PC-9 (cell line): ENCODE results near the gene OSBPL3. TPM values are rescaled to one million over a fixed set of nuclear protein-coding genes. Genes with fewer than 3 reads are reported as not detected.

Source experiments
- BruUV-seq: library from RNA; stranded (reverse); fragments of 400-500 nt; replicated peaks from 2 replicates; lab custom pipeline; 2021; lab: Mats Ljungman, UMichigan
- CTCF ChIA-PET: fragments of 300-600 bp; sonication (Branson Sonifier 250); formaldehyde crosslinking; loops from one replicate; lab custom pipeline; 2022; ENCODE audit warnings: antibody characterized with exemption; lab: Charles Lee
- POLR2A ChIA-PET: fragments of 300-600 bp; sonication (Branson Sonifier 250); formaldehyde crosslinking; loops from one replicate; lab custom pipeline; 2022; ENCODE audit warnings: antibody characterized with exemption; ENCODE audit not compliant: unreplicated experiment; lab: Charles Lee
- DNase-seq, 2 experiments: peaks; one replicate each; pipeline versions ENCODE4 v3.0.0 to v3.0.0-alpha.2; 2015 to 2022; ENCODE audit warnings: mixed read lengths in 1 of 2
- H2AFZ ChIP-seq: fragments of 200-600 bp; sonication (generic); 2 replicates; pipeline ENCODE4 v1.8.1; 2017; ENCODE audit warnings: antibody characterized with exemption
- H3F3A ChIP-seq: fragments of 200-600 bp; sonication (generic); 2 replicates; pipeline ENCODE4 v1.8.1; 2017; ENCODE audit warnings: antibody characterized with exemption, mild to moderate bottlenecking, low read depth; ENCODE audit not compliant: insufficient read depth
- H3K27ac ChIP-seq: fragments of 200-600 bp; sonication (generic); 2 replicates; pipeline ENCODE4 v1.6.1; 2016; ENCODE audit warnings: mixed run types
- H3K27me3 ChIP-seq: fragments of 200-600 bp; sonication (generic); 2 replicates; pipeline ENCODE4 v1.6.1; 2016; ENCODE audit warnings: low read depth, mixed run types; ENCODE audit not compliant: insufficient read depth
- H3K36me3 ChIP-seq: fragments of 200-600 bp; sonication (generic); 2 replicates; pipeline ENCODE4 v1.6.1; 2016; ENCODE audit warnings: low read depth, mixed run types
- H3K4me1 ChIP-seq: fragments of 200-600 bp; sonication (generic); replicated peaks from 2 replicates; pipeline ENCODE4 v1.6.1; 2016; ENCODE audit warnings: mixed run types; ENCODE audit not compliant: insufficient read depth
- H3K4me2 ChIP-seq: fragments of 200-600 bp; sonication (generic); 2 replicates; pipeline ENCODE4 v1.6.1; 2017; ENCODE audit warnings: mixed run types
- H3K4me3 ChIP-seq: fragments of 200-600 bp; sonication (generic); 2 replicates; pipeline ENCODE4 v1.6.1; 2016; ENCODE audit warnings: mixed run types
- H3K79me2 ChIP-seq: fragments of 200-600 bp; sonication (generic); 2 replicates; pipeline ENCODE4 v1.6.1; 2017; ENCODE audit warnings: low read depth, mixed run types
- H3K9me2 ChIP-seq: fragments of 200-600 bp; sonication (generic); 2 replicates; pipeline ENCODE4 v1.8.1; 2017; ENCODE audit warnings: mild to moderate bottlenecking; ENCODE audit not compliant: insufficient read depth
- H3K9me3 ChIP-seq: fragments of 200-600 bp; sonication (generic); 2 replicates; pipeline ENCODE4 v1.8.1; 2016; ENCODE audit warnings: low read depth; ENCODE audit not compliant: insufficient read depth
- H4K20me1 ChIP-seq: fragments of 200-600 bp; sonication (generic); 2 replicates; pipeline ENCODE4 v1.8.1; 2017; ENCODE audit not compliant: insufficient read depth
- CTCF ChIP-seq: fragments of 200-600 bp; sonication (generic); conservative IDR thresholded peaks from 2 replicates; pipeline ENCODE4 v1.6.1; 2017; ENCODE audit warnings: mixed run types, antibody characterized with exemption, mild to moderate bottlenecking, moderate library complexity
- EZH2 ChIP-seq: fragments of 200-600 bp; sonication (generic); IDR thresholded peaks from 2 replicates; pipeline ENCODE4 v1.8.0; 2017; ENCODE audit warnings: antibody characterized with exemption, low read depth
- intact Hi-C: fragments of 100-400 bp; cut with micrococcal nuclease; formaldehyde crosslinking; loops from one replicate; pipeline ENCODE4 v1.10.0; 2022; ENCODE audit not compliant: unreplicated experiment
- total RNA-seq: library from RNA; stranded (reverse); gene quantifications from 2 replicates; pipeline ENCODE4 v1.2.3, GENCODE V29; 2021

OSBPL3 gene
- total RNA-seq, 1 experiment from 2014 or later = 87.6 TPM

DNA sequence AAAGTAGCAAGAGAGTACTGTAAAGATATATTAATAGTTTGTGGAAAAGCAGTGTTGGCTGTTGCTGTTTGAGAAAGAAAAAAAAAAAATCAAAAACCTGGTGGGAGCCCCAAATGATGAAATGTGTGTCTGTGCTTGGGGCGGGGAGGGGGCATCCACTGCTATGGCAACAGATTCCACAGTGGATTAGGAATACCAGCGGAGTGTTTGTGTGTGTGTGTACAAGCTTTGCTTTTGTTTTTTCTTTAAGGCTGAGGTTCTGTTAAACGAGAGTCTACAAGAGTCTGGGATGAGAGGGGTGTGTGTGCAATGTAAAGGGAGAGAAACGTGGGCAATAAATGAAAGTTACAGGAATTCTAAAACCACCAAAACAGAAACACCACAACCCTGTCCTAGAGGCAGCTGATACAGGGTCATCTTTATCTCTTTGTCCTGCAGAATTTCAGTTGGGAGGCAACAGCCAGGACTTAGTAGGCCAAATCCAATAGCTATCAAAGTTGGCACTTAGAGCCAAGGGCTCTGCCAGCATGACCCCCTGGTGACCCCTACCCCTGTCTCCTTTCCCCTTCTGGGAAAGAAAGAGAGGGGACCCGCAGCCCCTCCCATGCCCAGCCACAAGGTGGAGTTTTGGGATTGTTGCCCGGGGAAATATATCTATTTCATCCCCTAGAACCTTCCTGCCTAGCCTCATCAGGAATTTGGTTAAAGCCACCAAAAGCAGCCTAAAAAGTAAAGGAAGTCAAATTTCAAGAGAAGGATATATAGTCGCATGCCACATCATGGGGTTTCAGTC lies 85.4 kb downstream of the OSBPL3 start:
- DNase-seq = no peak
- H3K4me3 ChIP-seq = no peak overlapping the region
- no peaks in the 10 kb centered on the region for H3K9me3 ChIP-seq
- TF ChIP-seq EZH2 (no peak), CTCF (peak; percentile 52)
- no TSS peak for BruUV-seq
- peaks cover 6% of the 10 kb centered on the region; the same call in 1 of the 2 replicates for H3K4me1 ChIP-seq
- POLR2A ChIA-PET = interaction anchor here (0.8 kb wide), 1 partner anchor 40 kb away, joined by 8 read pairs; no protein-coding TSS in a partner anchor
- H3K27me3 ChIP-seq = no peaks in the 10 kb centered on the region
- H3K36me3 ChIP-seq = 0 out of 2 replicates have a peak, but pooled peaks cover 18% of the 10 kb centered on the region
- H3K79me2 ChIP-seq = peaks cover 34% of the 10 kb centered on the region
- no peaks in the 10 kb centered on the region for H3K9me2 ChIP-seq
- CTCF ChIA-PET = interaction anchor here (0.7 kb wide), 1 partner anchor 13 kb away, joined by 3 read pairs; no protein-coding TSS in a partner anchor
- intact Hi-C loops = no loop called here
- H3K27ac ChIP-seq = no peak overlapping the region
- H3K4me2 ChIP-seq = no peak overlapping the region
- H3F3A ChIP-seq = peaks cover 2% of the 10 kb centered on the region; the same call in 1 of the 2 replicates
- H2AFZ ChIP-seq = no peak overlapping the region
- no peaks in the 10 kb centered on the region for H4K20me1 ChIP-seq

DNA sequence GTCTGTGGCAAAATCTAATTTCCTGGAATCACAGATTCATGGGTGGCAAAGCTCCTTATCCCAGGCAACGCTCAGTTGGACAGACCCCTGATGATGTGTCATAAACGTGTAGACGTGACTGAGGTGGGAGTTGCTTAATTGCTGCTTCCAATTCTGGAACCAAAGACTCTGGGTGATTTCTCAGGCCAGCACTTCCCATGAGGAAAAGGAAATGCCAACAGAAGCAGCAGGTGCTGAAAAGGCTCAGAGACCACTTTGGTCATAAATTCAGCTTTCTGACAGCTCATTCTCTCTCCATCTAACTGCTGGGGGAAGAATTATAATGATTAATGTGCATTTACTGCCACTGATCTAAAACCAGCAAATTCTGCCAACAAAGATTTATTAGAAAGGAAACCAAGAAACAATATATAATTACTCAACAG lies 88.7 kb downstream of the OSBPL3 start:
- Histone ChIP-seq H3K4me1 (no peaks in the 10 kb centered on the region), H3K9me3 (no peaks in the 10 kb centered on the region), H3K4me2 (no peak overlapping the region), H3K27me3 (no peaks in the 10 kb centered on the region), H3K36me3 (0 out of 2 replicates have a peak, but pooled peaks cover 22% of the 10 kb centered on the region), H3F3A (no peaks in the 10 kb centered on the region), H3K79me2 (peaks cover 20% of the 10 kb centered on the region), H4K20me1 (no peaks in the 10 kb centered on the region), H2AFZ (no peak overlapping the region), H3K27ac (no peak overlapping the region), H3K9me2 (no peaks in the 10 kb centered on the region), H3K4me3 (no peak overlapping the region)
- ChIA-PET CTCF (no interaction called here), POLR2A (no interaction called here)
- DNase-seq = no peak
- TF ChIP-seq EZH2 = no peak
- no peak for TF ChIP-seq CTCF
- intact Hi-C loops = no loop called here
- BruUV-seq = TSS peak; percentile 2

GRCh38 chr7:24889611-24890010 lies 90.4 kb downstream of the OSBPL3 start:
- Histone ChIP-seq H3K27me3 (no peaks in the 10 kb centered on the region), H3K4me2 (no peak overlapping the region), H3K9me2 (no peaks in the 10 kb centered on the region), H3K4me1 (no peaks in the 10 kb centered on the region), H4K20me1 (no peaks in the 10 kb centered on the region), H3K4me3 (no peak overlapping the region), H3F3A (no peaks in the 10 kb centered on the region), H2AFZ (no peak overlapping the region), H3K9me3 (no peaks in the 10 kb centered on the region), H3K27ac (no peak overlapping the region), H3K36me3 (0 out of 2 replicates have a peak, but pooled peaks cover 22% of the 10 kb centered on the region), H3K79me2 (peaks cover 7% of the 10 kb centered on the region)
- no TSS peak for BruUV-seq
- CTCF ChIA-PET = interaction anchor here (0.6 kb wide), 1 partner anchor 1348 kb away, joined by 3 read pairs; no protein-coding TSS in a partner anchor
- DNase-seq = no peak
- no peak for TF ChIP-seq EZH2
- no peak for TF ChIP-seq CTCF
- intact Hi-C loops = no loop called here
- POLR2A ChIA-PET = no interaction called here
